ENCODE data around the gene R3HDM2. TPM values are rescaled to one million over a fixed set of nuclear protein-coding genes. Genes with fewer than 3 reads are reported as not detected.

Gene R3HDM2
- total and polyA plus RNA-seq, 4 donors: 18.1 to 60.7 (median 30.6) TPM

DNA sequence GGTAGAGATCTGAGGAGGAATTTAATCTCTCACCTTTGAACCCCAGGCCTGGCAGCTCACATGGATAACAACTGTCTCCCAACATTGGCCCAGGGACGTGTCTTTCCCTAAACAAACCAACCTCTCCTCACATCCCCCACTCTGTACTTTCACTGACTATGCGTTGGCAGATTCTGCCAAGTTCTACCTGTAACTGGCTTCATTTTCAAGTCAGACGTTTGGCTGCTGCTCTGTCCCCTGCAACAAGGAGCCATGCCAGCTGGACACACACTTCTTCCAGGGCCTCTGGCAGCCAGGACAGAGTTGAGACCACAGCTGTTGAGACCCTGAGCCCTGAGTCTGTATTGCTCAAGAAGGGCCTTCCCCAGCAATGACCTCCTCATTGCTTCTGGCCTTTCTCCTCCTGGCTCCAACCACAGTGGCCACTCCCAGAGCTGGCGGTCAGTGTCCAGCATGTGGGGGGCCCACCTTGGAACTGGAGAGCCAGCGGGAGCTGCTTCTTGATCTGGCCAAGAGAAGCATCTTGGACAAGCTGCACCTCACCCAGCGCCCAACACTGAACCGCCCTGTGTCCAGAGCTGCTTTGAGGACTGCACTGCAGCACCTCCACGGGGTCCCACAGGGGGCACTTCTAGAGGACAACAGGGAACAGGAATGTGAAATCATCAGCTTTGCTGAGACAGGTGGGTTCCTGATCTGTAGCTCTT is 3.8 kb upstream of the R3HDM2 start, which contains the start of gene INHBC:
Gene INHBC (plus strand): TSS at position 268 of the 707 bp plus-strand sequence. CDS start 103 bp downstream, at position 371.
- Histone ChIP-seq H3K9ac (ENCODE audit: insufficient read depth in 1 of 2, low read length in 2 of 2) (no peak within 1 kb of the TSS), H3K4me1 (ENCODE audit: control insufficient read depth in 5 of 5, insufficient read depth in 5 of 5, low read length in 5 of 5) (peaks cover 0 to 12% (median 2%) of the 10 kb centered on the region in 5 donors), H3K4me3 (no peak within 1 kb of the TSS), H3K27ac (ENCODE audit: low read depth in 1 of 2, low read length in 1 of 2) (no peak within 1 kb of the TSS), H3K27me3 (ENCODE audit: control insufficient read depth in 3 of 3, insufficient read depth in 3 of 3, low read length in 2 of 3) (no peaks in the 10 kb centered on the region), H3K36me3 (ENCODE audit: control insufficient read depth in 4 of 4, insufficient read depth in 4 of 4, low read length in 4 of 4) (no peaks in the 10 kb centered on the region), H3K9me3 (ENCODE audit: control insufficient read depth in 4 of 4, insufficient read depth in 3 of 4, low read length in 3 of 4) (no peaks in the 10 kb centered on the region)
- ATAC-seq (ENCODE audit: insufficient read depth, low FRiP score) (no peak), DNase-seq (peak in 1 of 3 donors; percentile 21)
- no peak for TF ChIP-seq CTCF (IDR thresholded peaks at IDR 0.05; ENCODE audit: control extremely low read depth, extremely low read depth)
- 73 to 76% methylated on average over 8 of the region's 8 CpGs for WGBS, 2 donors

GRCh38 chr12:57433370-57433769 is 2.5 kb upstream of the R3HDM2 start:
- H3K27me3 ChIP-seq (ENCODE audit: control insufficient read depth in 3 of 3, insufficient read depth in 3 of 3, low read length in 2 of 3): no peaks in the 10 kb centered on the region
- H3K4me1 ChIP-seq (ENCODE audit: control insufficient read depth in 5 of 5, insufficient read depth in 5 of 5, low read length in 5 of 5): peaks cover 2 to 17% (median 6%) of the 10 kb centered on the region in 5 donors
- no peak for TF ChIP-seq CTCF (IDR thresholded peaks at IDR 0.05; ENCODE audit: control extremely low read depth, extremely low read depth)
- DNase-seq (no peak), ATAC-seq (ENCODE audit: insufficient read depth, low FRiP score) (no peak)
- no peaks in the 10 kb centered on the region for H3K9me3 ChIP-seq (ENCODE audit: control insufficient read depth in 4 of 4, insufficient read depth in 3 of 4, low read length in 3 of 4)
- H3K27ac ChIP-seq (ENCODE audit: low read depth in 1 of 2, low read length in 1 of 2): no peak overlapping the region
- 79 to 96% methylated on average over 3 of the region's 3 CpGs for WGBS, 2 donors
- H3K4me3 ChIP-seq: no peak overlapping the region
- no peaks in the 10 kb centered on the region for H3K36me3 ChIP-seq (ENCODE audit: control insufficient read depth in 4 of 4, insufficient read depth in 4 of 4, low read length in 4 of 4)
- no peak overlapping the region for H3K9ac ChIP-seq (ENCODE audit: insufficient read depth in 1 of 2, low read length in 2 of 2)

DNA sequence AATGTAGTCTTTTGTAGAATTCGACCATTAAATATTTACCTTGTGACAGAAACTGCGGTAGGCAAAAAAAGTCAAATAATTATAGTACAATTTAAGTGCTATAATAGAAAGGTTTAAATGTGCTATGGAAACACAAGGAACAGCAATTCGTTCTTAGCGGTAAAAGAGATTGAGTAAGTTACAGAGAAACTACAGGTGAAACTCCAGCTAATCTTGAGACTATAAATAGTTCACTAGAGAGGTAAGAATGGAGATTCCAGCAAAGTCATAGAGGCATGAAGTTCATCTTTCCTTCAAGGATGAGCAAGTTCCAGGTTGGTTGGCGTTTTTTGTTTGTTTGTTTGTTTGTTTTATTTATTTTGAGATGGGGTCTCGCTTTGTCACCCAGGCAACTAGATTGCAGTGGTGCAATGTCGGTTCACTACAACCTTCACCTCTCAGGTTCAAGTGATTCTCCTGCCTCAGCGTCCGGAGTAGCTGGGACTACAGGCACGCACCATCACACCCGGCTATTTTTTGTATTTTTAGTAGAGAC is 878 bp upstream of the R3HDM2 start:
- Histone ChIP-seq H3K27ac (ENCODE audit: low read depth in 1 of 2, low read length in 1 of 2) (peak overlapping the region in 1 of 2 donors; percentile 91), H3K9ac (ENCODE audit: insufficient read depth in 1 of 2, low read length in 2 of 2) (peak overlapping the region; percentile 67 to 90), H3K4me3 (no peak overlapping the region), H3K9me3 (ENCODE audit: control insufficient read depth in 4 of 4, insufficient read depth in 3 of 4, low read length in 3 of 4) (no peaks in the 10 kb centered on the region), H3K4me1 (ENCODE audit: control insufficient read depth in 5 of 5, insufficient read depth in 5 of 5, low read length in 5 of 5) (peaks cover 2 to 17% (median 5%) of the 10 kb centered on the region in 5 donors), H3K36me3 (ENCODE audit: control insufficient read depth in 4 of 4, insufficient read depth in 4 of 4, low read length in 4 of 4) (no peaks in the 10 kb centered on the region), H3K27me3 (ENCODE audit: control insufficient read depth in 3 of 3, insufficient read depth in 3 of 3, low read length in 2 of 3) (no peaks in the 10 kb centered on the region)
- ATAC-seq (ENCODE audit: insufficient read depth, low FRiP score) (no peak), DNase-seq (peak in 1 of 3 donors; percentile 19)
- 82 to 90% methylated on average over 11 of the region's 11 CpGs for WGBS, 2 donors
- TF ChIP-seq CTCF (IDR thresholded peaks at IDR 0.05; ENCODE audit: control extremely low read depth, extremely low read depth): no peak

Measured in lung (tissue), 12 donors.